ENCODE measurements around the gene BCAS3.
"Not testable (repeated sequence)": the region's sequence is repeated elsewhere in the genome, so short reads cannot be mapped to it uniquely, and the experiment has no call there.

Gene BCAS3

DNA sequence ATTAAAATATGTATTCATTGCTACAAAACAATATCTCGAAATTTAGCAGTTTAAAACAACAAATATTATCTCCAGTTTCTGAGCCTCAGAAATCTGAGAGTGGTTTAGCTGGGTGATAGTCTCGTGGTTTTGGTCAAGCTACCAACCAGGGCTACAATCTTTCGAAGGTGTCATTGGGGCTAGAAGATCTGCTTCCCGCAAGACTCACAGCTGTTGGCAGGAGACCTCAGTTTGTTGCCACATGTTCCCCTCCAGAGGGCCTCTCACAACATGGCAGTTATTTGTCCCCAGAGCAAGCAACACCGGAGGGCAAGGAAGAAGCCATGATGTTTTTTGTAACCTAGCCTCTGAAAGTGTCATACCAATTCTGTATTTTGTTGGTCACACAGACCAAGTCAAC lies 12.0 kb upstream of the BCAS3 start:
- DNase-seq (ENCODE audit: low read depth), result no peak
- in situ Hi-C loops (cut with HindIII; ENCODE audit: low sequenced_read_pairs), result no loop called here
- TF ChIP-seq, protein P1, sequence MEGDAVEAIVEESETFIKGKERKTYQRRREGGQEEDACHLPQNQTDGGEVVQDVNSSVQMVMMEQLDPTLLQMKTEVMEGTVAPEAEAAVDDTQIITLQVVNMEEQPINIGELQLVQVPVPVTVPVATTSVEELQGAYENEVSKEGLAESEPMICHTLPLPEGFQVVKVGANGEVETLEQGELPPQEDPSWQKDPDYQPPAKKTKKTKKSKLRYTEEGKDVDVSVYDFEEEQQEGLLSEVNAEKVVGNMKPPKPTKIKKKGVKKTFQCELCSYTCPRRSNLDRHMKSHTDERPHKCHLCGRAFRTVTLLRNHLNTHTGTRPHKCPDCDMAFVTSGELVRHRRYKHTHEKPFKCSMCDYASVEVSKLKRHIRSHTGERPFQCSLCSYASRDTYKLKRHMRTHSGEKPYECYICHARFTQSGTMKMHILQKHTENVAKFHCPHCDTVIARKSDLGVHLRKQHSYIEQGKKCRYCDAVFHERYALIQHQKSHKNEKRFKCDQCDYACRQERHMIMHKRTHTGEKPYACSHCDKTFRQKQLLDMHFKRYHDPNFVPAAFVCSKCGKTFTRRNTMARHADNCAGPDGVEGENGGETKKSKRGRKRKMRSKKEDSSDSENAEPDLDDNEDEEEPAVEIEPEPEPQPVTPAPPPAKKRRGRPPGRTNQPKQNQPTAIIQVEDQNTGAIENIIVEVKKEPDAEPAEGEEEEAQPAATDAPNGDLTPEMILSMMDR (IDR thresholded peaks at IDR 0.05; ENCODE audit: low read depth, low read length, missing control alignments), result no peak
- H3K4me3 ChIP-seq (ENCODE audit: low read depth, low read length), result no peak overlapping the region

DNA sequence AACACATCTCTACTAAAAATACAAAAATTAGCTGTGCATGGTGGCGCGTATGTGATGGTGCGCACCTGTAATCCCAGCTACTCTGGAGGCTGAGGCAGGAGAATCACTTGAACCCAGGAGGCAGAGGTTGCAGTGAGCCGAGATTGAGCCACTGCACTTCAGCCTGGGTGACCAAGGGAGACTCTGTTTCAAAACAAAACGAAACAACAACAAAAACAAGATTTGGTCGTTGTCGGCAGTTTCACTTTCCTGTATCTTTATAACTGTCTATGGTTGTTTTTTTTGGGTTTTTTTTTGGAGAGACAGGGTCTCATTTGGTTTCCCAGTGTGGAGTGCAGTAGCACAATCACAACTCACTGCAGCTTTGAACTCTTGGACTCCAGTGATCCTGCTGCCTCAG lies 8.9 kb upstream of the BCAS3 start:
- in situ Hi-C loops (cut with HindIII; ENCODE audit: low sequenced_read_pairs); H3K4me3 ChIP-seq (ENCODE audit: low read depth, low read length); DNase-seq (ENCODE audit: low read depth): not testable (repeated sequence)

DNA sequence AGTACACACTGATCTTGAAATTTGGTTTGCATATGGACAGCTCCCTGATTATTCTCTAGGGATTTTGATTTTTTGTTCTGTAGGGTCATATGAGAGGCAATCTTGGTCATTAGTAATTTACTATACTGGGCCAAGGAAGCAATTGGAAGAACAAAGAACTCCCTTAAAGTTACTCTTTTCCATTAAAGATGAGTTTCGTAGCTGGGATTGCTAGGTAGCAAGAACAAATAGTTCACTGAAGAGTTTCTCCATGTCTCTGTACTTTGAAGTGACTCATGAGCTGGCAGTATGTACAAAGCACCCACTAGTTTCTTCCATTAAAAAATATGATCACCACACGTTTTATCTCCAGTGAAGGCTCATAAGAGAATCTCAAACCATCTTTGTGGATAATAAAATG lies 6.2 kb upstream of the BCAS3 start:
- DNase-seq (ENCODE audit: low read depth), result no peak
- TF ChIP-seq, protein P1 (IDR thresholded peaks at IDR 0.05; ENCODE audit: low read depth, low read length, missing control alignments), result no peak
- no peak overlapping the region for H3K4me3 ChIP-seq (ENCODE audit: low read depth, low read length)
- in situ Hi-C loops (cut with HindIII; ENCODE audit: low sequenced_read_pairs), result no loop called here

DNA sequence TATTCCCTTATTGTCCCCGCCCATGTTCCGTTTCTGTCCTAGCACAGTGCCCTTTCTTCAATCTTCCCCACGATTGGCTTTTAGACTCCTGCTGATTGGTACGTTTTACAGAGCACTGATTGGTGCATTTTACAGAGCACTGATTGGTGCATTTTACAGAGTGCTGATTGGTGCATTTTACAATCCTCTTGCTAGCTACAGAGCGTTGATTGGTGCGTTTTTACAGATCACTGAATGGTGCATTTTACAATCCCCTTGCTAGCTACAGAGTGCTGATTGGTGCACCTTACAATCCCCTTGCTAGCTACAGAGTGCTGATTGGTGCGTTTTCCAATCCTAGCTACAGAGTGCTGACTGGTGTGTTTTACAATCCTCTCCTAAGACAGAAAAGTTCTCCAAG lies 3.0 kb upstream of the BCAS3 start:
- DNase-seq (ENCODE audit: low read depth); H3K4me3 ChIP-seq (ENCODE audit: low read depth, low read length); in situ Hi-C loops (cut with HindIII; ENCODE audit: low sequenced_read_pairs): not testable (repeated sequence)

DNA sequence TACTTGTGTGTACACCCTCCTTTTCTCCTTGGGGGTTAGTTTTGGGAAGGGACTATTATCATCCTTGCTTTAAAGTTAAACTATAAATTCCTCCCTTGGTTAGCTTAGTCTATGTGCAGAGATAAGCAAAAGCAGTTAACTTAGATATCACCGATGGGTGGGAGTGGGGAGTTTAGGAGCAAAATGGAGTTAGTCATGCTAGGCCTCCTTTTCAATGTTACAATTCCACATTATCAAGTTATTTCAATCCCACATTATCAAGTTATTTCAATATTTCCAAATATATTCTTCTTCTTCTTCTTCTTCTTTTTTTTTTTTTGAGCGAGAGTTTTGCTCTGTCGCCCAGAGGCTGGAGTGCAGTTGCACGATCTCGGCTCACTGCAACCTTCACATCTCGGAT lies 1.7 kb upstream of the BCAS3 start:
- no peak for DNase-seq (ENCODE audit: low read depth)
- in situ Hi-C loops (cut with HindIII; ENCODE audit: low sequenced_read_pairs), result no loop called here
- TF ChIP-seq, protein P1 (IDR thresholded peaks at IDR 0.05; ENCODE audit: low read depth, low read length, missing control alignments), result no peak
- H3K4me3 ChIP-seq (ENCODE audit: low read depth, low read length), result no peak overlapping the region

DNA sequence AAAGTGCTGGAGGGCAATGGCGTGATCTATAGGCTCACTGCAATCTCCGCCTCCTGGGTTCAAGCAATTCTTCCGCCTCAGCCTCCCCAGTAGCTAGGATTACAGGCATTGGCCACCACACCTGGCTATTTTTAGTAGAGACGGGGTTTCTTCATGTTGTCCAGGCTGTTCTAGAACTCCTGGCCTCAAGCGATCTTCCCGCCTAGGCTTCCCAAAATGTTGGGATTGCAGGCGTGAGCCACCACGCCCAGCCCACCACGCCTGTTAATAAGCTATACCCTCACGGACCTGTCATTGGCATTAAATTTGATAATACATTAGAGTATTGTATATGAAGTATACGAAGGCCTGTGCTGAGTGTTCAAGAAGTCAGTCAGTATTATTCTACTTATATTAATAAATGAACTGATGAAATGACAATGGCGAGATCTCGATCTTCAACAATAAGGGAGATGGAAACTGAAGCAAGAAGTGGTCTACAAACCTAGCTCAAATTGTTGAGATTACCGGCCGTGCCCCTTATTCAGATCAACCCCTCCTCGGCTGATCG lies 818 bp upstream of the BCAS3 start:
- no peak for DNase-seq (ENCODE audit: low read depth)
- H3K4me3 ChIP-seq (ENCODE audit: low read depth, low read length), result peak overlapping the region; percentile 68
- TF ChIP-seq, protein P1 (IDR thresholded peaks at IDR 0.05; ENCODE audit: low read depth, low read length, missing control alignments), result no peak
- in situ Hi-C loops (cut with HindIII; ENCODE audit: low sequenced_read_pairs), result no loop called here

DNA sequence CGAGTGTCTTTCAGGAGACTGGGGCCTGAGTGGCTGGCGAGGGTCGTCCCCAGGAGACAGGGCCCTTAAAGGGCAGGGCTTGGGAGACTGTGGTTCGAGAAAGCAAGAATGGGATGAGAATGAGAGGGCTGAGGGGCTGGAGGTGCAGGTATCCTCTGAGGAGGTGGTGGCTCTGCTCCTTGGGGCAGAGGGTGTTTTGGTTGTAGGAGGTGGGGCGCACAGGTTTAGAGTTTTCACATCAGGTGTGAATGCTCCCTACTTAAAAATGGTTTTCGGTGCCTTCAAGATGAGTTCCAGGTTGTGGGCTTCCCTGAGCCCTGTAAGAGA lies 430 bp downstream of the BCAS3 start:
- DNase-seq (ENCODE audit: low read depth), result no peak
- TF ChIP-seq, protein P1 (IDR thresholded peaks at IDR 0.05; ENCODE audit: low read depth, low read length, missing control alignments), result no peak
- peak overlapping the region; percentile 68 for H3K4me3 ChIP-seq (ENCODE audit: low read depth, low read length)
- in situ Hi-C loops (cut with HindIII; ENCODE audit: low sequenced_read_pairs), result no loop called here

DNA sequence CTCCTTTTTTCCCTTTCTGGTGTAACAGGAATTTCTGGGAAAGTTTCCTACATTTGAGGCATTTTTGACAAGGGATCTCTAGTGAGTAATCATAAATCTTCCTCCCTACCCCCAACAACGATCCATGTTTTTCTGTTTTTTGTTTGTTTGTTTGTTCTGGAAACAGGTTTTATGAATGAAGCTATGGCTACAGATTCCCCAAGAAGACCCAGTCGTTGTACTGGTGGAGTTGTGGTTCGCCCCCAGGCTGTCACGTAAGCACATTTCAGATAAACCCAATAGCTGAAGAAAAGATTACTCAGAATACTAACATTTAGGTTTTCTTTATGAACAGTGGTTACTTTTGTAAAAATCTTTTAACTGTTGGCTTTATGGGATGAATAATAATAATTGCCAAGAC lies 1.6 kb downstream of the BCAS3 start:
- in situ Hi-C loops (cut with HindIII; ENCODE audit: low sequenced_read_pairs), result no loop called here
- TF ChIP-seq, protein P1 (IDR thresholded peaks at IDR 0.05; ENCODE audit: low read depth, low read length, missing control alignments), result no peak
- H3K4me3 ChIP-seq (ENCODE audit: low read depth, low read length), result no peak overlapping the region
- DNase-seq (ENCODE audit: low read depth), result no peak

Data from astrocyte of the cerebellum (primary cell).